OCI-M1 (cell line): Measurements from ENCODE around the gene NCR1.
"Not testable (repeated sequence)": the region's sequence is repeated elsewhere in the genome, so short reads cannot be mapped to it uniquely, and the experiment has no call there.

Source experiments
- DNase-seq: peaks from one replicate; lab custom pipeline; 2025; lab: John Stamatoyannopoulos, UW

Gene NCR1

GRCh38 chr19:54905803-54906511 lies at the start of gene NCR1:
Gene NCR1 (plus strand): TSS chr19:54906148. CDS start chr19:54906188, 40 bp downstream.
- DNase-seq: no peak

GRCh38 chr19:54858476-54858875 lies 47.5 kb upstream of the NCR1 start:
- DNase-seq: not testable (repeated sequence)

GRCh38 chr19:54859421-54859820 lies 46.5 kb upstream of the NCR1 start:
- peak; percentile 21 for DNase-seq

GRCh38 chr19:54863459-54863858 lies 42.5 kb upstream of the NCR1 start:
- DNase-seq: not testable (repeated sequence)

- no peak for DNase-seq
Measured at GRCh38 chr19:54871696-54872095, 34.3 kb upstream of the NCR1 start.

- DNase-seq: no peak
Measured at GRCh38 chr19:54873990-54874389, 32.0 kb upstream of the NCR1 start, which contains the start of gene FCAR. Gene FCAR (plus strand): TSS chr19:54874235. CDS start chr19:54874290, 55 bp downstream.

- DNase-seq: peak; percentile 12
Measured at GRCh38 chr19:54875506-54875905, 30.4 kb upstream of the NCR1 start.

- DNase-seq: no peak
Measured at GRCh38 chr19:54877471-54877870, 28.5 kb upstream of the NCR1 start.

GRCh38 chr19:54881884-54882283 lies 24.1 kb upstream of the NCR1 start:
- DNase-seq: no peak

GRCh38 chr19:54882758-54883157 lies 23.2 kb upstream of the NCR1 start:
- DNase-seq: peak; percentile 68

GRCh38 chr19:54883228-54883627 lies 22.7 kb upstream of the NCR1 start:
- DNase-seq: no peak

- no peak for DNase-seq
Measured at GRCh38 chr19:54888239-54888638, 17.7 kb upstream of the NCR1 start.

- DNase-seq: no peak
Measured at GRCh38 chr19:54889566-54889965, 16.4 kb upstream of the NCR1 start.

GRCh38 chr19:54893406-54893805 lies 12.5 kb upstream of the NCR1 start:
- no peak for DNase-seq

- DNase-seq: not testable (repeated sequence)
Measured at GRCh38 chr19:54894106-54894505, 11.8 kb upstream of the NCR1 start.

- no peak for DNase-seq
Measured at GRCh38 chr19:54896036-54896435, 9.9 kb upstream of the NCR1 start.

GRCh38 chr19:54898685-54899084 lies 7.3 kb upstream of the NCR1 start:
- not testable (repeated sequence) for DNase-seq

GRCh38 chr19:54899646-54900045 lies 6.3 kb upstream of the NCR1 start:
- not testable (repeated sequence) for DNase-seq

- DNase-seq: not testable (repeated sequence)
Measured at GRCh38 chr19:54901153-54901552, 4.8 kb upstream of the NCR1 start.

GRCh38 chr19:54902061-54902460 lies 3.9 kb upstream of the NCR1 start:
- DNase-seq: no peak

GRCh38 chr19:54903303-54903702 lies 2.6 kb upstream of the NCR1 start:
- no peak for DNase-seq

GRCh38 chr19:54904261-54904660 lies 1.7 kb upstream of the NCR1 start:
- not testable (repeated sequence) for DNase-seq

- peak; percentile 27 for DNase-seq
Measured at GRCh38 chr19:54905421-54905802, 536 bp upstream of the NCR1 start.

GRCh38 chr19:54906819-54907218 lies 871 bp downstream of the NCR1 start:
- DNase-seq: no peak
